Glutamatergic neuron (in vitro differentiated cells): ENCODE data around the gene CAND1. TPM values are rescaled to one million over a fixed set of nuclear protein-coding genes. Genes with fewer than 3 reads are reported as not detected.

Experiments used
- DNase-seq: peaks from one replicate; pipeline ENCODE4 v3.0.0; 2022
- H3K27ac Mint-ChIP-seq: one replicate; pipeline ENCODE4 v1.8.0; 2020; ENCODE audit warnings: mild to moderate bottlenecking, mixed read lengths, inconsistent platforms; ENCODE audit not compliant: unreplicated experiment
- H3K27me3 Mint-ChIP-seq: one replicate; pipeline ENCODE4 v1.8.0; 2020; ENCODE audit warnings: mild to moderate bottlenecking, moderate library complexity, mixed read lengths, inconsistent platforms; ENCODE audit not compliant: unreplicated experiment
- H3K36me3 Mint-ChIP-seq: one replicate; pipeline ENCODE4 v1.8.0; 2020; ENCODE audit warnings: mild to moderate bottlenecking, mixed read lengths, inconsistent platforms; ENCODE audit not compliant: unreplicated experiment
- H3K4me1 Mint-ChIP-seq: one replicate; pipeline ENCODE4 v1.8.0; 2020; ENCODE audit warnings: mild to moderate bottlenecking, low read depth, mixed read lengths, inconsistent platforms; ENCODE audit not compliant: unreplicated experiment
- H3K4me3 Mint-ChIP-seq: one replicate; pipeline ENCODE4 v1.8.0; 2020; ENCODE audit warnings: mild to moderate bottlenecking, mixed read lengths, inconsistent platforms; ENCODE audit not compliant: unreplicated experiment
- H3K9me3 Mint-ChIP-seq: one replicate; pipeline ENCODE4 v1.8.0; 2020; ENCODE audit warnings: mild to moderate bottlenecking, moderate library complexity, mixed read lengths, inconsistent platforms; ENCODE audit not compliant: unreplicated experiment
- total RNA-seq: library from RNA; stranded (reverse); fragmentation: NEBNext Ultra II Directional; extraction: Animal tissue kit (Norgen Biotek cat#: 25700); gene quantifications from one replicate; pipeline ENCODE4 v1.2.1, GENCODE V29; 2021; ENCODE audit not compliant: unreplicated experiment
- TF ChIP-seq, protein P1 (sequence below): fragments of 200-600 bp; sonication (generic); IDR thresholded peaks from one replicate; pipeline ENCODE4 v1.5.0; 2021; ENCODE audit not compliant: partially characterized antibody, unreplicated experiment

The CAND1 gene
- total RNA-seq, 1 donor from 2014 or later = 195 TPM

DNA sequence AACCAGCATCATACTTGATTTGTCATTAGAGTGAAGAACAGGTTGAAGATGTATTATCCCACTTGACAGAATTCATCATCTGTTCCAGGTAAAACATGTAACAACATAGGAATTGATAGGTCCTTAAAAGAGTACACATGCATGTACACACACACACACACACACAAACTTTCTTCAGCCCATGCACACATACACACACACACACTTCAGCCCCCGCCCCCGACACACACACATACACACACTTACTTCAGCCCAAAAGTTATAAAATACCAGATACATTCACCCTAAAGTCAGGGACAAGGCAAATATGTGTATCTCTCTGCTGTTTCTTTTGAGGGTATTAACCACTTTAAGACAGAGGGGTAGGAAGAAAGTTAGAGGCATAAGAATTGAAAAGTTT is 15.4 kb downstream of the CAND1 start:
- DNase-seq = no peak
- no peak overlapping the region for H3K27ac Mint-ChIP-seq
- no peaks in the 10 kb centered on the region for H3K9me3 Mint-ChIP-seq
- TF ChIP-seq, protein P1, sequence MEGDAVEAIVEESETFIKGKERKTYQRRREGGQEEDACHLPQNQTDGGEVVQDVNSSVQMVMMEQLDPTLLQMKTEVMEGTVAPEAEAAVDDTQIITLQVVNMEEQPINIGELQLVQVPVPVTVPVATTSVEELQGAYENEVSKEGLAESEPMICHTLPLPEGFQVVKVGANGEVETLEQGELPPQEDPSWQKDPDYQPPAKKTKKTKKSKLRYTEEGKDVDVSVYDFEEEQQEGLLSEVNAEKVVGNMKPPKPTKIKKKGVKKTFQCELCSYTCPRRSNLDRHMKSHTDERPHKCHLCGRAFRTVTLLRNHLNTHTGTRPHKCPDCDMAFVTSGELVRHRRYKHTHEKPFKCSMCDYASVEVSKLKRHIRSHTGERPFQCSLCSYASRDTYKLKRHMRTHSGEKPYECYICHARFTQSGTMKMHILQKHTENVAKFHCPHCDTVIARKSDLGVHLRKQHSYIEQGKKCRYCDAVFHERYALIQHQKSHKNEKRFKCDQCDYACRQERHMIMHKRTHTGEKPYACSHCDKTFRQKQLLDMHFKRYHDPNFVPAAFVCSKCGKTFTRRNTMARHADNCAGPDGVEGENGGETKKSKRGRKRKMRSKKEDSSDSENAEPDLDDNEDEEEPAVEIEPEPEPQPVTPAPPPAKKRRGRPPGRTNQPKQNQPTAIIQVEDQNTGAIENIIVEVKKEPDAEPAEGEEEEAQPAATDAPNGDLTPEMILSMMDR = no peak
- H3K4me1 Mint-ChIP-seq = no peaks in the 10 kb centered on the region
- no peaks in the 10 kb centered on the region for H3K27me3 Mint-ChIP-seq
- no peak overlapping the region for H3K4me3 Mint-ChIP-seq
- H3K36me3 Mint-ChIP-seq = no peaks in the 10 kb centered on the region

- Mint-ChIP-seq H3K27me3 (no peaks in the 10 kb centered on the region), H3K4me1 (no peaks in the 10 kb centered on the region), H3K36me3 (no peaks in the 10 kb centered on the region), H3K9me3 (no peaks in the 10 kb centered on the region), H3K27ac (no peak overlapping the region), H3K4me3 (no peak overlapping the region)
- TF ChIP-seq, protein P1 = no peak
- DNase-seq = no peak
Measured at GRCh38 chr12:67286257-67286656, 17.1 kb downstream of the CAND1 start.

GRCh38 chr12:67287311-67287710 is 18.2 kb downstream of the CAND1 start:
- Mint-ChIP-seq H3K4me3 (no peak overlapping the region), H3K36me3 (no peaks in the 10 kb centered on the region), H3K9me3 (no peaks in the 10 kb centered on the region), H3K27ac (no peak overlapping the region), H3K27me3 (no peaks in the 10 kb centered on the region), H3K4me1 (no peaks in the 10 kb centered on the region)
- TF ChIP-seq, protein P1 = no peak
- DNase-seq = no peak

DNA sequence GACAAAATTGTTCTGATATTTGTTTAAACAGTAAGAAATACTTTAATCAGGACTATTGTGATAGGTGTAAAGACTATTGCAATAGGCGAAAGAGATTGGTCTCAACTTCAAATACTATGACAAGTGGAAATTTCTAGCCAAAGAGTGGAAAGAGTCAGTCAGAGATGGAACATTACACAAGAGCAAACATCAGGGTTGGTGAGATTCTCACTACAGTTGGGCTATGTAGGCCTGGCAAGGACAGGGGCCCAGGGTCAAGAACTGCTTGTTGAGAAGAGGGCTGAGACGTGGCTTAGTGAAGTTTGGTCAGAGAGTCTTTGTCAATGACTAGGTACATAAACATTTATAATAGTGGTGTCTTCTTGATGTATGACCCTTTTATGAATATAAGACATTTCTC is 19.4 kb downstream of the CAND1 start:
- no peak overlapping the region for H3K4me3 Mint-ChIP-seq
- H3K9me3 Mint-ChIP-seq = no peaks in the 10 kb centered on the region
- TF ChIP-seq, protein P1 = no peak
- DNase-seq = no peak
- no peaks in the 10 kb centered on the region for H3K27me3 Mint-ChIP-seq
- no peaks in the 10 kb centered on the region for H3K4me1 Mint-ChIP-seq
- no peak overlapping the region for H3K27ac Mint-ChIP-seq
- H3K36me3 Mint-ChIP-seq = no peaks in the 10 kb centered on the region

- H3K4me1 Mint-ChIP-seq = no peaks in the 10 kb centered on the region
- DNase-seq = no peak
- no peaks in the 10 kb centered on the region for H3K36me3 Mint-ChIP-seq
- H3K4me3 Mint-ChIP-seq = no peak overlapping the region
- H3K27ac Mint-ChIP-seq = no peak overlapping the region
- TF ChIP-seq, protein P1 = no peak
- no peaks in the 10 kb centered on the region for H3K9me3 Mint-ChIP-seq
- no peaks in the 10 kb centered on the region for H3K27me3 Mint-ChIP-seq
Measured at GRCh38 chr12:67290378-67290777, 21.2 kb downstream of the CAND1 start.
